GM23338 (cell line): ENCODE results near the gene SHB. TPM values are rescaled to one million over a fixed set of nuclear protein-coding genes. Genes with fewer than 3 reads are reported as not detected.

ENCODE experiments used
- ATAC-seq: fragments of 200-7000 bp; cut with Tn5 transposase; 3 replicates; pipeline ENCODE4 v1.9.1; 2020
- DNase-seq: peaks from one replicate; pipeline ENCODE4 v3.0.0-alpha.2; 2015; ENCODE audit warnings: low spot score
- H2AFZ ChIP-seq: fragments of 200-600 bp; sonication (generic); 2 replicates; pipeline ENCODE4 v1.8.0; 2016; ENCODE audit warnings: antibody characterized with exemption, mild to moderate bottlenecking, moderate library complexity
- H3F3A ChIP-seq: fragments of 200-600 bp; sonication (generic); replicated peaks from 2 replicates; pipeline ENCODE4 v1.8.0; 2017; ENCODE audit warnings: antibody characterized with exemption, mixed run types, low read depth
- H3K27ac ChIP-seq: fragments of 200-600 bp; sonication (generic); 2 replicates; pipeline ENCODE4 v1.6.1; 2016; ENCODE audit warnings: low read depth
- H3K27me3 ChIP-seq: fragments of 200-600 bp; sonication (generic); 2 replicates; pipeline ENCODE4 v1.8.0; 2016; ENCODE audit warnings: mild to moderate bottlenecking, mixed run types, moderate library complexity; ENCODE audit not compliant: insufficient read depth
- H3K36me3 ChIP-seq: fragments of 200-600 bp; sonication (generic); 2 replicates; pipeline ENCODE4 v1.8.0; 2016; ENCODE audit warnings: mild to moderate bottlenecking; ENCODE audit not compliant: insufficient read depth
- H3K4me1 ChIP-seq: fragments of 200-600 bp; sonication (generic); 2 replicates; pipeline ENCODE4 v1.8.0; 2016; ENCODE audit warnings: mild to moderate bottlenecking, moderate library complexity; ENCODE audit not compliant: insufficient read depth
- H3K4me2 ChIP-seq: fragments of 200-600 bp; sonication (generic); 2 replicates; pipeline ENCODE4 v1.7.1; 2017; ENCODE audit warnings: mixed run types
- H3K4me3 ChIP-seq: fragments of 200-600 bp; sonication (generic); 2 replicates; pipeline ENCODE4 v1.6.1; 2016; ENCODE audit warnings: mixed run types
- H3K79me2 ChIP-seq: fragments of 200-600 bp; sonication (generic); replicated peaks from 2 replicates; pipeline ENCODE4 v1.8.0; 2017; ENCODE audit warnings: mild to moderate bottlenecking; ENCODE audit not compliant: insufficient read depth
- H3K9me2 ChIP-seq: fragments of 200-600 bp; sonication (generic); 2 replicates; pipeline ENCODE4 v1.8.0; 2017; ENCODE audit not compliant: insufficient read depth
- H4K20me1 ChIP-seq: fragments of 200-600 bp; sonication (generic); replicated peaks from 2 replicates; pipeline ENCODE4 v1.8.0; 2017; ENCODE audit warnings: mild to moderate bottlenecking; ENCODE audit not compliant: insufficient read depth
- H3K27ac Mint-ChIP-seq: 2 replicates; pipeline ENCODE4 v1.8.0; 2020; ENCODE audit warnings: inconsistent platforms, mild to moderate bottlenecking, moderate library complexity, mixed read lengths
- H3K27me3 Mint-ChIP-seq: 3 replicates; pipeline ENCODE4 v1.8.0; 2022; ENCODE audit warnings: low read depth, mild to moderate bottlenecking, moderate library complexity, mixed read lengths, inconsistent platforms; ENCODE audit not compliant: insufficient read depth, poor library complexity
- H3K36me3 Mint-ChIP-seq: 3 replicates; pipeline ENCODE4 v1.8.0; 2021; ENCODE audit warnings: low read depth, mild to moderate bottlenecking, inconsistent platforms, moderate library complexity, mixed read lengths
- H3K4me1 Mint-ChIP-seq: 3 replicates; pipeline ENCODE4 v1.8.0; 2020; ENCODE audit warnings: mild to moderate bottlenecking, inconsistent platforms, mixed read lengths
- H3K4me3 Mint-ChIP-seq: 3 replicates; pipeline ENCODE4 v1.8.0; 2021; ENCODE audit warnings: moderate library complexity, mild to moderate bottlenecking, inconsistent platforms, mixed read lengths
- H3K9me3 Mint-ChIP-seq: 3 replicates; pipeline ENCODE4 v1.8.0; 2020; ENCODE audit warnings: moderate library complexity, mild to moderate bottlenecking, inconsistent platforms, mixed read lengths
- CREB1 ChIP-seq: fragments of 250-450 bp; sonication (Bioruptor Pico); IDR thresholded peaks from 2 replicates; pipeline ENCODE4 v1.5.0; 2020; ENCODE audit warnings: low read depth, mild to moderate bottlenecking, moderate library complexity
- EZH2 ChIP-seq: fragments of 200-600 bp; sonication (generic); IDR thresholded peaks from one replicate; pipeline ENCODE4 v1.8.0; 2017; ENCODE audit warnings: antibody characterized with exemption, mild to moderate bottlenecking, low read depth; ENCODE audit not compliant: unreplicated experiment
- EZH2phosphoT487 ChIP-seq: fragments of 200-600 bp; sonication (generic); IDR thresholded peaks from one replicate; pipeline ENCODE4 v1.8.1; 2018; ENCODE audit warnings: antibody characterized with exemption; ENCODE audit not compliant: unreplicated experiment
- JUNB ChIP-seq: IDR thresholded peaks from one replicate; pipeline ENCODE4 v1.6.1; 2016; ENCODE audit warnings: antibody characterized with exemption; ENCODE audit not compliant: unreplicated experiment
- NANOG ChIP-seq: IDR thresholded peaks from 2 replicates; pipeline ENCODE4 v1.6.1; 2016; ENCODE audit warnings: antibody characterized with exemption, borderline replicate concordance
- POLR2AphosphoS5 ChIP-seq: IDR thresholded peaks from 2 replicates; pipeline ENCODE4 v1.6.1; 2016; ENCODE audit warnings: antibody characterized with exemption, low read depth
- ZNF114 ChIP-seq: fragments of 250-450 bp; sonication (Bioruptor Pico); IDR thresholded peaks from 2 replicates; pipeline ENCODE4 v1.5.0; 2020; ENCODE audit warnings: mild to moderate bottlenecking, moderate library complexity
- ZNF331 ChIP-seq: fragments of 250-450 bp; sonication (Bioruptor Pico); IDR thresholded peaks from 2 replicates; pipeline ENCODE4 v1.5.0; 2020; ENCODE audit warnings: low read depth, mild to moderate bottlenecking, moderate library complexity
- polyA plus RNA-seq: library from polyadenylated mRNA; unstranded; fragments of >200 nt; fragmentation: Nextera tagmentation; extraction: Ambion mirVana; gene quantifications from 2 replicates; pipeline ENCODE4 v1.2.1, GENCODE V29; 2016
- total RNA-seq: library from RNA; depleted of rRNA; stranded (reverse); fragments of >200 nt; shearing (Covaris generic); gene quantifications from 2 replicates; pipeline ENCODE4 v1.2.3, GENCODE V29; 2014
- TF ChIP-seq, protein P1 (sequence below), 2 experiments: fragments of 200-600 bp in 1 of 2; sonication (generic) in 1 of 2; conservative IDR thresholded peaks; 2 replicates each; pipeline versions ENCODE4 v1.5.1 to v1.6.1; 2016 to 2017; ENCODE audit warnings: antibody characterized with exemption in 2 of 2, low read depth in 2 of 2, mild to moderate bottlenecking in 2 of 2, moderate library complexity in 1 of 2
- TF ChIP-seq, protein P2 (sequence below): IDR thresholded peaks from 2 replicates; pipeline ENCODE4 v1.6.1; 2016; ENCODE audit warnings: antibody characterized with exemption
- TF ChIP-seq, protein P3 (sequence below): IDR thresholded peaks from one replicate; pipeline ENCODE4 v1.6.1; 2018; ENCODE audit warnings: antibody characterized with exemption; ENCODE audit not compliant: unreplicated experiment

SHB gene
- total and polyA plus RNA-seq, 2 experiments from 2014 or later, result 1.5 to 14.0 TPM

DNA sequence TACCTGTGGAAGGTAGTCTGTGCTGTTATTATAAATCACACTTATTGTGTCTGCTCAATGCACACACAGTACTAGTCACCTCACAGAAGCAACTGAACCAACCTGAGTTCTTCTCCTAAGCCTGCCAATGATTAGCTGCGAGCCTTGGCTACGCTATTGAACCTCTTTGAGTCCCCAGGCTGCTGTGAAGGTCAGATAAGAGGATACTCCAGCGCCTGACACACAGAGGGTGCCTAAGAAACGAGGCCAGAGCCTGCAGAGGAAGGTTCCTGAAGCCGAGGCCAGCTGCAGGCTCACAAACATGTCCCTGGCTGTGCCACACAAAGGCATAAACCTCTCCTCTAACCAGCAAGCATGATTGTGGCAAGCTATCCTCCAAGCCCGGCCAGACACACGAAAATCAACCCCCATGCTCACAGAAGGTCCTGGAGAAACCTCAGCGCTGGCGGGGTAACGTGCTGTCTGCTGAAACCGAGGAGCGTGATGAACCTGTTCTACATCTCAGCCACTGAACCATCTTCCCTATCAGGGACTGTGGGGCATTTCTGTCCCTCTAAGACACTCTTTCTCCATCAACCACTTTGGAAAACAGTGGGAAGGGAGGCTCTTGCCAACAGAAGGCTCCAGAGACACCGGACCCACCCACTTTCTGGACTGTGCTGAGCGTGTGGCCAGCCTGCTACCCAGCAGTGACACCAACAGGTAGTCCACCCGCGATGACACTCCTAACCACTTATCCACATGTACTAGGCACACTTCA lies 111.9 kb downstream of the SHB start:
- no peak overlapping the region for H3K4me3 Mint-ChIP-seq
- DNase-seq (no peak), ATAC-seq (peak; percentile 56)
- no peaks in the 10 kb centered on the region for H3K4me1 ChIP-seq
- no peaks in the 10 kb centered on the region for H3K79me2 ChIP-seq
- TF ChIP-seq, protein P1, sequence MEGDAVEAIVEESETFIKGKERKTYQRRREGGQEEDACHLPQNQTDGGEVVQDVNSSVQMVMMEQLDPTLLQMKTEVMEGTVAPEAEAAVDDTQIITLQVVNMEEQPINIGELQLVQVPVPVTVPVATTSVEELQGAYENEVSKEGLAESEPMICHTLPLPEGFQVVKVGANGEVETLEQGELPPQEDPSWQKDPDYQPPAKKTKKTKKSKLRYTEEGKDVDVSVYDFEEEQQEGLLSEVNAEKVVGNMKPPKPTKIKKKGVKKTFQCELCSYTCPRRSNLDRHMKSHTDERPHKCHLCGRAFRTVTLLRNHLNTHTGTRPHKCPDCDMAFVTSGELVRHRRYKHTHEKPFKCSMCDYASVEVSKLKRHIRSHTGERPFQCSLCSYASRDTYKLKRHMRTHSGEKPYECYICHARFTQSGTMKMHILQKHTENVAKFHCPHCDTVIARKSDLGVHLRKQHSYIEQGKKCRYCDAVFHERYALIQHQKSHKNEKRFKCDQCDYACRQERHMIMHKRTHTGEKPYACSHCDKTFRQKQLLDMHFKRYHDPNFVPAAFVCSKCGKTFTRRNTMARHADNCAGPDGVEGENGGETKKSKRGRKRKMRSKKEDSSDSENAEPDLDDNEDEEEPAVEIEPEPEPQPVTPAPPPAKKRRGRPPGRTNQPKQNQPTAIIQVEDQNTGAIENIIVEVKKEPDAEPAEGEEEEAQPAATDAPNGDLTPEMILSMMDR (conservative IDR thresholded peaks at IDR 0.05; ENCODE audit: low read depth in 2 of 2), result peak in 1 of 2 experiments; percentile 20; a peak in 1 of 4 replicates
- TF ChIP-seq NANOG, result no peak
- no peak overlapping the region for H3K27ac Mint-ChIP-seq
- peaks cover 18% of the 10 kb centered on the region; the same call in 2 of the 3 replicates for H3K36me3 Mint-ChIP-seq
- H3F3A ChIP-seq, result no peaks in the 10 kb centered on the region
- no peak overlapping the region for H2AFZ ChIP-seq
- no peaks in the 10 kb centered on the region; the same call in 1 of the 3 replicates for H3K9me3 Mint-ChIP-seq
- H3K9me2 ChIP-seq, result no peaks in the 10 kb centered on the region
- no peak overlapping the region for H3K4me3 ChIP-seq
- H3K27me3 ChIP-seq, result no peaks in the 10 kb centered on the region
- no peak overlapping the region for H3K4me2 ChIP-seq
- H3K36me3 ChIP-seq, result no peaks in the 10 kb centered on the region
- no peak overlapping the region for H3K27ac ChIP-seq
- peaks cover 17% of the 10 kb centered on the region for H3K27me3 Mint-ChIP-seq
- H3K4me1 Mint-ChIP-seq, result peaks cover 6% of the 10 kb centered on the region
- no peaks in the 10 kb centered on the region for H4K20me1 ChIP-seq

DNA sequence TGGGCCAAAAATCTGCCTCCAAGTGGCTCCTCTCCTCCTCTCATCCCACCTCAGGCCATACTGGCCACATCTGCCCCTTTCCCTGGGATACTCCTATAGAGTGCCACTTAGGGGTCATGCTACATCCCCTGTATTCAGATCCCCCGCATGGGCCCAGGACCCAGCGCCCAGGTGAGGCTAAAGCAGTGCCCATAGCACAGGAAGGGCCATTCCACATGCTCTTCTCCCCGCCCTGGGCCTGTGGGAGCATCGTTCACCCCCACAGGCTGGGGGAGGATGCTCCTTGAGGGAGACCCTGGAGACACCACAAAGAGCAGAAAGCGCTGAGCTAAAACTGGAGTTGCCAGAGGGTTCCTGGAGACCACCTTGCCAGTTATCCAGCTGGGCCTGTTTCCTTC lies 112.6 kb downstream of the SHB start:
- peaks cover 21% of the 10 kb centered on the region; the same call in 2 of the 3 replicates for H3K36me3 Mint-ChIP-seq
- H3K4me1 Mint-ChIP-seq, result peaks cover 6% of the 10 kb centered on the region
- no peaks in the 10 kb centered on the region for H3K79me2 ChIP-seq
- TF ChIP-seq POLR2AphosphoS5 (no peak), CREB1 (CRISPR knock-in tag) (no peak), NANOG (no peak), EZH2phosphoT487 (no peak), ZNF114 (CRISPR knock-in tag) (no peak), ZNF331 (no peak), EZH2 (no peak), JUNB (no peak)
- TF ChIP-seq, protein P2, sequence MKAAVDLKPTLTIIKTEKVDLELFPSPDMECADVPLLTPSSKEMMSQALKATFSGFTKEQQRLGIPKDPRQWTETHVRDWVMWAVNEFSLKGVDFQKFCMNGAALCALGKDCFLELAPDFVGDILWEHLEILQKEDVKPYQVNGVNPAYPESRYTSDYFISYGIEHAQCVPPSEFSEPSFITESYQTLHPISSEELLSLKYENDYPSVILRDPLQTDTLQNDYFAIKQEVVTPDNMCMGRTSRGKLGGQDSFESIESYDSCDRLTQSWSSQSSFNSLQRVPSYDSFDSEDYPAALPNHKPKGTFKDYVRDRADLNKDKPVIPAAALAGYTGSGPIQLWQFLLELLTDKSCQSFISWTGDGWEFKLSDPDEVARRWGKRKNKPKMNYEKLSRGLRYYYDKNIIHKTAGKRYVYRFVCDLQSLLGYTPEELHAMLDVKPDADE, result no peak
- TF ChIP-seq, protein P1 (conservative IDR thresholded peaks at IDR 0.05; ENCODE audit: low read depth in 2 of 2), result no peak
- TF ChIP-seq, protein P3, sequence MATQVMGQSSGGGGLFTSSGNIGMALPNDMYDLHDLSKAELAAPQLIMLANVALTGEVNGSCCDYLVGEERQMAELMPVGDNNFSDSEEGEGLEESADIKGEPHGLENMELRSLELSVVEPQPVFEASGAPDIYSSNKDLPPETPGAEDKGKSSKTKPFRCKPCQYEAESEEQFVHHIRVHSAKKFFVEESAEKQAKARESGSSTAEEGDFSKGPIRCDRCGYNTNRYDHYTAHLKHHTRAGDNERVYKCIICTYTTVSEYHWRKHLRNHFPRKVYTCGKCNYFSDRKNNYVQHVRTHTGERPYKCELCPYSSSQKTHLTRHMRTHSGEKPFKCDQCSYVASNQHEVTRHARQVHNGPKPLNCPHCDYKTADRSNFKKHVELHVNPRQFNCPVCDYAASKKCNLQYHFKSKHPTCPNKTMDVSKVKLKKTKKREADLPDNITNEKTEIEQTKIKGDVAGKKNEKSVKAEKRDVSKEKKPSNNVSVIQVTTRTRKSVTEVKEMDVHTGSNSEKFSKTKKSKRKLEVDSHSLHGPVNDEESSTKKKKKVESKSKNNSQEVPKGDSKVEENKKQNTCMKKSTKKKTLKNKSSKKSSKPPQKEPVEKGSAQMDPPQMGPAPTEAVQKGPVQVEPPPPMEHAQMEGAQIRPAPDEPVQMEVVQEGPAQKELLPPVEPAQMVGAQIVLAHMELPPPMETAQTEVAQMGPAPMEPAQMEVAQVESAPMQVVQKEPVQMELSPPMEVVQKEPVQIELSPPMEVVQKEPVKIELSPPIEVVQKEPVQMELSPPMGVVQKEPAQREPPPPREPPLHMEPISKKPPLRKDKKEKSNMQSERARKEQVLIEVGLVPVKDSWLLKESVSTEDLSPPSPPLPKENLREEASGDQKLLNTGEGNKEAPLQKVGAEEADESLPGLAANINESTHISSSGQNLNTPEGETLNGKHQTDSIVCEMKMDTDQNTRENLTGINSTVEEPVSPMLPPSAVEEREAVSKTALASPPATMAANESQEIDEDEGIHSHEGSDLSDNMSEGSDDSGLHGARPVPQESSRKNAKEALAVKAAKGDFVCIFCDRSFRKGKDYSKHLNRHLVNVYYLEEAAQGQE, result no peak

More for the DNA sequence above, 112.6 kb downstream of the SHB start:
- ATAC-seq (no peak), DNase-seq (no peak)
- no peaks in the 10 kb centered on the region for H3K9me2 ChIP-seq
- H3K27ac ChIP-seq, result no peak overlapping the region
- no peak overlapping the region for H2AFZ ChIP-seq
- no peaks in the 10 kb centered on the region for H3F3A ChIP-seq
- Mint-ChIP-seq H3K4me3 (no peak overlapping the region), H3K9me3 (no peaks in the 10 kb centered on the region; the same call in 1 of the 3 replicates), H3K27me3 (peaks cover 17% of the 10 kb centered on the region), H3K27ac (no peak overlapping the region)
- H4K20me1 ChIP-seq, result no peaks in the 10 kb centered on the region
- H3K36me3 ChIP-seq, result no peaks in the 10 kb centered on the region
- H3K4me3 ChIP-seq, result no peak overlapping the region
- H3K27me3 ChIP-seq, result no peaks in the 10 kb centered on the region
- H3K4me1 ChIP-seq, result no peaks in the 10 kb centered on the region
- no peak overlapping the region for H3K4me2 ChIP-seq
